ENCODE data around the gene E2F1.

E2F1 gene

GRCh38 chr20:33693741-33694638, 7.8 kb upstream of the E2F1 start:
- ChIA-PET CTCF (no interaction called here), POLR2A (interaction anchor here (0.7 kb wide), 1 partner anchor 443 kb away, joined by 4 read pairs; no protein-coding TSS in a partner anchor)
- DNase-seq, result no peak
- H3K4me3 ChIP-seq (ENCODE audit: control insufficient read depth in 1 of 7, extremely low read depth in 1 of 7, insufficient read depth in 4 of 7, low read depth in 2 of 7, low read length in 6 of 7), result no peak overlapping the region
- 93% methylated on average over 11 of the region's 17 CpGs for WGBS (ENCODE audit: insufficient coverage)
- H3K27me3 ChIP-seq (replicated peaks in 2 of 5; ENCODE audit: control insufficient read depth in 4 of 5, insufficient read depth in 5 of 5, low read length in 4 of 5), result no peaks in the 10 kb centered on the region
- H3K9me3 ChIP-seq (ENCODE audit: control extremely low read depth in 1 of 5, control insufficient read depth in 4 of 5, insufficient read depth in 2 of 5, low read depth in 1 of 5, low read length in 4 of 5), result no peaks in the 10 kb centered on the region
- H3K27ac ChIP-seq (ENCODE audit: insufficient read depth in 1 of 2, low read depth in 1 of 2, low read length in 2 of 2, poor library complexity in 1 of 2, severe bottlenecking in 2 of 2), result no peak overlapping the region
- H3K4me1 ChIP-seq (ENCODE audit: control extremely low read depth in 1 of 4, control insufficient read depth in 4 of 4, insufficient read depth in 4 of 4, low read length in 3 of 4), result peaks cover 0 to 14% (median 7%) of the 10 kb centered on the region in 4 experiments
- no peaks in the 10 kb centered on the region for H3K36me3 ChIP-seq (ENCODE audit: control insufficient read depth in 4 of 4, insufficient read depth in 4 of 4, low read length in 3 of 4)

- POLR2A ChIA-PET, result interaction anchor here (0.5 kb wide), 1 partner anchor 335 kb away, joined by 4 read pairs; no protein-coding TSS in a partner anchor
Observed at GRCh38 chr20:33693289-33693688, 7.1 kb upstream of the E2F1 start.

GRCh38 chr20:33689973-33690372, 3.8 kb upstream of the E2F1 start:
- CTCF ChIA-PET, result interaction anchor here (0.6 to 0.9 kb wide), 2 partner anchors 23 to 43 kb away, joined by 3 read pairs; partner anchors contain the start of gene ACTL10
- POLR2A ChIA-PET, result interaction anchor here (1.3 kb wide), 1 partner anchor 10 kb away, joined by 12 read pairs; no protein-coding TSS in a partner anchor
- peak; percentile 60 to 91 (median 82) for DNase-seq

More at GRCh38 chr20:33693289-33693688, 7.1 kb upstream of the E2F1 start:
- H3K27me3 ChIP-seq (replicated peaks in 2 of 5; ENCODE audit: control insufficient read depth in 4 of 5, insufficient read depth in 5 of 5, low read length in 4 of 5), result no peaks in the 10 kb centered on the region
- no peak overlapping the region for H3K27ac ChIP-seq (ENCODE audit: insufficient read depth in 1 of 2, low read depth in 1 of 2, low read length in 2 of 2, poor library complexity in 1 of 2, severe bottlenecking in 2 of 2)
- H3K9me3 ChIP-seq (ENCODE audit: control extremely low read depth in 1 of 5, control insufficient read depth in 4 of 5, insufficient read depth in 2 of 5, low read depth in 1 of 5, low read length in 4 of 5), result no peaks in the 10 kb centered on the region
- H3K36me3 ChIP-seq (ENCODE audit: control insufficient read depth in 4 of 4, insufficient read depth in 4 of 4, low read length in 3 of 4), result no peaks in the 10 kb centered on the region
- no peak for DNase-seq
- H3K4me3 ChIP-seq (ENCODE audit: control insufficient read depth in 1 of 7, extremely low read depth in 1 of 7, insufficient read depth in 4 of 7, low read depth in 2 of 7, low read length in 6 of 7), result no peak overlapping the region
- WGBS (ENCODE audit: insufficient coverage), result 91% methylated on average over 4 of the region's 5 CpGs
- CTCF ChIA-PET, result interaction anchor here (0.9 kb wide), 1 partner anchor 14 kb away, joined by 3 read pairs; no protein-coding TSS in a partner anchor
- peaks cover 0 to 21% (median 7%) of the 10 kb centered on the region in 4 experiments for H3K4me1 ChIP-seq (ENCODE audit: control extremely low read depth in 1 of 4, control insufficient read depth in 4 of 4, insufficient read depth in 4 of 4, low read length in 3 of 4)

GRCh38 chr20:33689493-33689892, 3.3 kb upstream of the E2F1 start:
- no peak overlapping the region for H3K27ac ChIP-seq (ENCODE audit: insufficient read depth in 1 of 2, low read depth in 1 of 2, low read length in 2 of 2, poor library complexity in 1 of 2, severe bottlenecking in 2 of 2)
- no peaks in the 10 kb centered on the region for H3K36me3 ChIP-seq (ENCODE audit: control insufficient read depth in 4 of 4, insufficient read depth in 4 of 4, low read length in 3 of 4)
- H3K4me1 ChIP-seq (ENCODE audit: control extremely low read depth in 1 of 4, control insufficient read depth in 4 of 4, insufficient read depth in 4 of 4, low read length in 3 of 4), result peaks cover 0 to 45% (median 24%) of the 10 kb centered on the region in 4 experiments
- H3K27me3 ChIP-seq (replicated peaks in 2 of 5; ENCODE audit: control insufficient read depth in 4 of 5, insufficient read depth in 5 of 5, low read length in 4 of 5), result no peaks in the 10 kb centered on the region
- H3K9me3 ChIP-seq (ENCODE audit: control extremely low read depth in 1 of 5, control insufficient read depth in 4 of 5, insufficient read depth in 2 of 5, low read depth in 1 of 5, low read length in 4 of 5), result no peaks in the 10 kb centered on the region
- WGBS (ENCODE audit: insufficient coverage), result no CpG with 5 or more reads among the region's 1 CpG
- H3K4me3 ChIP-seq (ENCODE audit: control insufficient read depth in 1 of 7, extremely low read depth in 1 of 7, insufficient read depth in 4 of 7, low read depth in 2 of 7, low read length in 6 of 7), result no peak overlapping the region
- POLR2A ChIA-PET, result interaction anchor here (1.3 kb wide), 1 partner anchor 10 kb away, joined by 12 read pairs; no protein-coding TSS in a partner anchor
- DNase-seq, result no peak
- CTCF ChIA-PET, result interaction anchor here (0.9 kb wide), 1 partner anchor 23 kb away, joined by 3 read pairs; the partner anchor contains the start of gene ACTL10

More at GRCh38 chr20:33689973-33690372, 3.8 kb upstream of the E2F1 start:
- no peaks in the 10 kb centered on the region for H3K36me3 ChIP-seq (ENCODE audit: control insufficient read depth in 4 of 4, insufficient read depth in 4 of 4, low read length in 3 of 4)
- no peak overlapping the region for H3K27ac ChIP-seq (ENCODE audit: insufficient read depth in 1 of 2, low read depth in 1 of 2, low read length in 2 of 2, poor library complexity in 1 of 2, severe bottlenecking in 2 of 2)
- H3K4me3 ChIP-seq (ENCODE audit: control insufficient read depth in 1 of 7, extremely low read depth in 1 of 7, insufficient read depth in 4 of 7, low read depth in 2 of 7, low read length in 6 of 7), result no peak overlapping the region
- 46% methylated on average over 2 of the region's 4 CpGs for WGBS (ENCODE audit: insufficient coverage)
- no peaks in the 10 kb centered on the region for H3K27me3 ChIP-seq (replicated peaks in 2 of 5; ENCODE audit: control insufficient read depth in 4 of 5, insufficient read depth in 5 of 5, low read length in 4 of 5)
- H3K9me3 ChIP-seq (ENCODE audit: control extremely low read depth in 1 of 5, control insufficient read depth in 4 of 5, insufficient read depth in 2 of 5, low read depth in 1 of 5, low read length in 4 of 5), result no peaks in the 10 kb centered on the region
- H3K4me1 ChIP-seq (ENCODE audit: control extremely low read depth in 1 of 4, control insufficient read depth in 4 of 4, insufficient read depth in 4 of 4, low read length in 3 of 4), result peaks cover 0 to 41% (median 19%) of the 10 kb centered on the region in 4 experiments

- Histone ChIP-seq H3K36me3 (ENCODE audit: control insufficient read depth in 4 of 4, insufficient read depth in 4 of 4, low read length in 3 of 4) (peaks cover 0 to 1% (median 0%) of the 10 kb centered on the region in 4 experiments), H3K27me3 (replicated peaks in 2 of 5; ENCODE audit: control insufficient read depth in 4 of 5, insufficient read depth in 5 of 5, low read length in 4 of 5) (no peaks in the 10 kb centered on the region), H3K9me3 (ENCODE audit: control extremely low read depth in 1 of 5, control insufficient read depth in 4 of 5, insufficient read depth in 2 of 5, low read depth in 1 of 5, low read length in 4 of 5) (no peaks in the 10 kb centered on the region), H3K4me1 (ENCODE audit: control extremely low read depth in 1 of 4, control insufficient read depth in 4 of 4, insufficient read depth in 4 of 4, low read length in 3 of 4) (peaks cover 0 to 51% (median 26%) of the 10 kb centered on the region in 4 experiments), H3K27ac (ENCODE audit: insufficient read depth in 1 of 2, low read depth in 1 of 2, low read length in 2 of 2, poor library complexity in 1 of 2, severe bottlenecking in 2 of 2) (no peak overlapping the region), H3K4me3 (ENCODE audit: control insufficient read depth in 1 of 7, extremely low read depth in 1 of 7, insufficient read depth in 4 of 7, low read depth in 2 of 7, low read length in 6 of 7) (no peak overlapping the region)
- POLR2A ChIA-PET, result no interaction called here
- CTCF ChIA-PET, result interaction anchor here (0.9 kb wide), 1 partner anchor 22 kb away, joined by 3 read pairs; the partner anchor contains the start of gene ACTL10
- 57% methylated on average over 1 of the region's 3 CpGs for WGBS (ENCODE audit: insufficient coverage)
- DNase-seq, result peak in 2 of 3 donors; percentile 43 to 67
Observed at GRCh38 chr20:33688938-33689424, 2.8 kb upstream of the E2F1 start.

- no peak overlapping the region for H3K4me3 ChIP-seq (ENCODE audit: control insufficient read depth in 1 of 7, extremely low read depth in 1 of 7, insufficient read depth in 4 of 7, low read depth in 2 of 7, low read length in 6 of 7)
- no peak overlapping the region for H3K27ac ChIP-seq (ENCODE audit: insufficient read depth in 1 of 2, low read depth in 1 of 2, low read length in 2 of 2, poor library complexity in 1 of 2, severe bottlenecking in 2 of 2)
- WGBS (ENCODE audit: insufficient coverage), result 94% methylated on average over 3 of the region's 3 CpGs
- peaks cover 0 to 5% (median 0%) of the 10 kb centered on the region in 4 experiments for H3K36me3 ChIP-seq (ENCODE audit: control insufficient read depth in 4 of 4, insufficient read depth in 4 of 4, low read length in 3 of 4)
- no peaks in the 10 kb centered on the region for H3K9me3 ChIP-seq (ENCODE audit: control extremely low read depth in 1 of 5, control insufficient read depth in 4 of 5, insufficient read depth in 2 of 5, low read depth in 1 of 5, low read length in 4 of 5)
- ChIA-PET CTCF (interaction anchor here (1.0 to 1.9 kb wide), 2 partner anchors 21 to 289 kb away, joined by 3 to 8 read pairs; partner anchors contain the start of gene ACTL10), POLR2A (interaction anchor here (0.6 kb wide), 1 partner anchor 1675 kb away, joined by 6 read pairs; no protein-coding TSS in a partner anchor)
- H3K27me3 ChIP-seq (replicated peaks in 2 of 5; ENCODE audit: control insufficient read depth in 4 of 5, insufficient read depth in 5 of 5, low read length in 4 of 5), result no peaks in the 10 kb centered on the region
- no peak for DNase-seq
- H3K4me1 ChIP-seq (ENCODE audit: control extremely low read depth in 1 of 4, control insufficient read depth in 4 of 4, insufficient read depth in 4 of 4, low read length in 3 of 4), result peaks cover 0 to 55% (median 26%) of the 10 kb centered on the region in 4 experiments
Observed at GRCh38 chr20:33687993-33688937, 2.1 kb upstream of the E2F1 start.

All from common myeloid progenitor, CD34-positive (primary cell).